PC-9 (cell line): ENCODE data around the gene SMIM28.

ENCODE experiments used
- CTCF ChIP-seq: fragments of 200-600 bp; sonication (generic); conservative IDR thresholded peaks from 2 replicates; pipeline ENCODE4 v1.6.1; 2017; ENCODE audit warnings: mixed run types, antibody characterized with exemption, mild to moderate bottlenecking, moderate library complexity
- EZH2 ChIP-seq: fragments of 200-600 bp; sonication (generic); IDR thresholded peaks from 2 replicates; pipeline ENCODE4 v1.8.0; 2017; ENCODE audit warnings: antibody characterized with exemption, low read depth

- TF ChIP-seq CTCF = no peak
- TF ChIP-seq EZH2 = no peak
These were observed 32.5 kb downstream of the SMIM28 start for GRCh38 chr6:138410048-138410735.
